IMR-90 (cell line): ENCODE results near the gene FAM236A. TPM values are rescaled to one million over a fixed set of nuclear protein-coding genes. Genes with fewer than 3 reads are reported as not detected.
A peak's percentile ranks its signal among the peaks of the same experiment; 100 is the strongest.
"Not testable (repeated sequence)": the region's sequence is repeated elsewhere in the genome, so short reads cannot be mapped to it uniquely, and the experiment has no call there.

Experiments used
- ATAC-seq: fragments of 200-7000 bp; cut with Tn5 transposase; 2 replicates; pipeline ENCODE4 v1.9.1; 2020; ENCODE audit warnings: low read depth, mild to moderate bottlenecking, moderate library complexity
- BruUV-seq: library from RNA; stranded (reverse); fragments of 400-500 nt; replicated peaks from 2 replicates; lab custom pipeline; 2021; lab: Mats Ljungman, UMichigan
- CTCF ChIA-PET: fragments of 300-600 bp; formaldehyde crosslinking; extraction: SDS; loops from one replicate; lab custom pipeline; 2021; ENCODE audit warnings: antibody characterized with exemption; lab: Yijun Ruan, JAX
- POLR2A ChIA-PET: fragments of 300-600 bp; sonication (Branson Sonifier 250); formaldehyde crosslinking; loops from one replicate; lab custom pipeline; 2022; ENCODE audit warnings: antibody characterized with exemption; ENCODE audit not compliant: unreplicated experiment; lab: Charles Lee
- DNase-seq: peaks from one replicate; pipeline ENCODE4 v3.0.0; 2013
- H2AFZ ChIP-seq: replicated peaks from 2 replicates; pipeline ENCODE3; 2013; ENCODE audit warnings: low read length, mild to moderate bottlenecking; ENCODE audit not compliant: poor library complexity
- H2AK5ac ChIP-seq: 2 replicates; pipeline ENCODE4 v1.6.1; 2013; ENCODE audit warnings: low read depth, low read length, inconsistent platforms
- H2AK9ac ChIP-seq: replicated peaks from 2 replicates; pipeline ENCODE3; 2013; ENCODE audit warnings: mild to moderate bottlenecking, low read depth, low read length, moderate library complexity; ENCODE audit not compliant: poor library complexity
- H2BK120ac ChIP-seq: 2 replicates; pipeline ENCODE4 v1.6.1; 2013; ENCODE audit warnings: low read depth, low read length, inconsistent platforms
- H2BK15ac ChIP-seq: 3 replicates; pipeline ENCODE4 v1.6.1; 2013; ENCODE audit warnings: low read depth, low read length, inconsistent platforms
- H2BK20ac ChIP-seq: 2 replicates; pipeline ENCODE4 v1.6.1; 2013; ENCODE audit warnings: low read depth, mild to moderate bottlenecking, inconsistent platforms, low read length, moderate library complexity
- H2BK5ac ChIP-seq: 2 replicates; pipeline ENCODE4 v1.6.1; 2013; ENCODE audit warnings: mild to moderate bottlenecking, low read depth, low read length, inconsistent platforms; ENCODE audit not compliant: poor library complexity, severe bottlenecking
- H3K14ac ChIP-seq: replicated peaks from 2 replicates; pipeline ENCODE4 v1.6.1; 2013; ENCODE audit warnings: low read depth, low read length, inconsistent platforms
- H3K18ac ChIP-seq: 2 replicates; pipeline ENCODE4 v1.6.1; 2013; ENCODE audit warnings: low read depth, low read length, control low read depth
- H3K23ac ChIP-seq: 2 replicates; pipeline ENCODE4 v1.6.1; 2013; ENCODE audit warnings: low read depth, low read length, inconsistent platforms
- H3K27ac ChIP-seq: 2 replicates; pipeline ENCODE4 v1.5.1; 2013; ENCODE audit warnings: mild to moderate bottlenecking, control low read depth, low read length; ENCODE audit not compliant: insufficient read depth
- H3K27me3 ChIP-seq: 2 replicates; pipeline ENCODE4 v1.6.1; 2013; ENCODE audit warnings: low read length; ENCODE audit not compliant: control insufficient read depth, insufficient read depth
- H3K36me3 ChIP-seq: 2 replicates; pipeline ENCODE4 v1.6.1; 2013; ENCODE audit warnings: low read length, mixed read lengths; ENCODE audit not compliant: control insufficient read depth, insufficient read depth
- H3K4ac ChIP-seq: 2 replicates; pipeline ENCODE4 v1.6.1; 2013; ENCODE audit warnings: low read depth, low read length, inconsistent platforms
- H3K4me1 ChIP-seq: 2 replicates; pipeline ENCODE4 v1.6.1; 2013; ENCODE audit warnings: low read length, mixed read lengths; ENCODE audit not compliant: control insufficient read depth, insufficient read depth
- H3K4me2 ChIP-seq: 2 replicates; pipeline ENCODE4 v1.6.1; 2013; ENCODE audit warnings: low read depth, mild to moderate bottlenecking, control low read depth, low read length, moderate library complexity
- H3K4me3 ChIP-seq: 2 replicates; pipeline ENCODE4 v1.5.1; 2013; ENCODE audit warnings: low read depth, mild to moderate bottlenecking, control low read depth, low read length, moderate library complexity; ENCODE audit not compliant: insufficient read depth
- H3K56ac ChIP-seq: 2 replicates; pipeline ENCODE4 v1.6.1; 2013; ENCODE audit warnings: low read length, inconsistent platforms; ENCODE audit not compliant: insufficient read depth; ENCODE audit errors: extremely low read depth
- H3K79me1 ChIP-seq, 2 experiments: 2 replicates each; pipeline ENCODE4 v1.6.1; 2013; ENCODE audit warnings: low read length in 2 of 2, inconsistent platforms in 1 of 2, low read depth in 1 of 2
- H3K9ac ChIP-seq: 2 replicates; pipeline ENCODE4 v1.6.1; 2013; ENCODE audit warnings: low read depth, low read length, control low read depth
- H3K9me1 ChIP-seq: 2 replicates; pipeline ENCODE4 v1.6.1; 2013; ENCODE audit warnings: low read length, inconsistent platforms; ENCODE audit not compliant: insufficient read depth
- H3K9me3 ChIP-seq: 2 replicates; pipeline ENCODE4 v1.6.1; 2013; ENCODE audit warnings: low read length; ENCODE audit not compliant: control insufficient read depth, insufficient read depth
- H4K20me1 ChIP-seq: 2 replicates; pipeline ENCODE4 v1.6.1; 2013; ENCODE audit warnings: low read length, inconsistent platforms; ENCODE audit not compliant: insufficient read depth
- H4K5ac ChIP-seq: 2 replicates; pipeline ENCODE4 v1.6.1; 2013; ENCODE audit warnings: mild to moderate bottlenecking, low read depth, low read length, control low read depth
- H4K8ac ChIP-seq, 2 experiments: 2 replicates each; pipeline ENCODE4 v1.6.1; 2013; ENCODE audit warnings: low read depth in 2 of 2, low read length in 2 of 2, control low read depth in 1 of 2, inconsistent platforms in 1 of 2
- H4K91ac ChIP-seq: 2 replicates; pipeline ENCODE4 v1.6.1; 2013; ENCODE audit warnings: low read depth, low read length, inconsistent platforms; ENCODE audit not compliant: insufficient read depth
- WGBS, 2 experiments: methylation state at CpG; one replicate each; pipeline versions ENCODE4 v1.1.5 to v1.1.7; 2013; ENCODE audit warnings: missing lambda C conversion rate in 2 of 2; ENCODE audit not compliant: insufficient read length in 1 of 2; ENCODE audit errors: extremely low coverage in 2 of 2; 5-methylcytosine and 5-hydroxymethylcytosine counted together
- dilution Hi-C: fragments of 300-500 bp; cut with HindIII; formaldehyde crosslinking; loops from one replicate; pipeline ENCODE4 v1.14.3; 2018; ENCODE audit warnings: low sequenced_read_pairs; ENCODE audit not compliant: unreplicated experiment
- in situ Hi-C: fragments of 300-500 bp; cut with MboI; formaldehyde crosslinking; loops from 3 replicates; pipeline ENCODE4 v1.14.3; 2019; ENCODE audit warnings: low sequenced_read_pairs, inconsistent platforms, mixed read lengths
- intact Hi-C: fragments of 100-400 bp; cut with micrococcal nuclease; formaldehyde crosslinking; loops from 2 replicates; pipeline ENCODE4 v1.10.0; 2022
- polyA plus RNA-seq, 3 experiments: library from polyadenylated mRNA; depleted of rRNA; stranded (reverse); fragments of >200 nt; gene quantifications; 2 replicates each; pipeline ENCODE4 v1.2.3, GENCODE V29; 2012; ENCODE audit warnings: low replicate concordance in 1 of 3
- total RNA-seq: library from RNA; depleted of rRNA; stranded (reverse); fragments of >200 nt; gene quantifications from 2 replicates; pipeline ENCODE4 v1.2.3, GENCODE V29; 2012

The FAM236A gene
- total and polyA plus RNA-seq, 2 of the 4 experiments (the other 2 are of a cell fraction) = not detected

GRCh38 chrX:72943035-72943818, 5.2 kb downstream of the FAM236A start:
- ATAC-seq, H2BK15ac ChIP-seq, H2AFZ ChIP-seq, H3K23ac ChIP-seq, H3K79me1 ChIP-seq, H4K8ac ChIP-seq, dilution Hi-C loops, BruUV-seq, H3K4me2 ChIP-seq, POLR2A ChIA-PET, H3K27me3 ChIP-seq, H3K9ac ChIP-seq, H3K27ac ChIP-seq, H3K4me3 ChIP-seq, H4K91ac ChIP-seq, H3K4me1 ChIP-seq, intact Hi-C loops, H3K14ac ChIP-seq, H3K4ac ChIP-seq, H3K36me3 ChIP-seq, H4K5ac ChIP-seq, H3K18ac ChIP-seq, H3K9me3 ChIP-seq, H3K56ac ChIP-seq, H2BK20ac ChIP-seq, H4K20me1 ChIP-seq, in situ Hi-C loops, H2AK5ac ChIP-seq, H3K9me1 ChIP-seq, H2AK9ac ChIP-seq, H2BK120ac ChIP-seq, DNase-seq, CTCF ChIA-PET, H2BK5ac ChIP-seq: not testable (repeated sequence)
- no CpG with 5 or more reads among the region's 44 CpGs for WGBS, 2 experiments

- H2BK120ac ChIP-seq, H3K27ac ChIP-seq, H3K9me3 ChIP-seq, H2BK20ac ChIP-seq, H4K8ac ChIP-seq, dilution Hi-C loops, H2BK15ac ChIP-seq, H3K4me3 ChIP-seq, intact Hi-C loops, H3K14ac ChIP-seq, DNase-seq, in situ Hi-C loops, H2AK9ac ChIP-seq, H3K56ac ChIP-seq, H3K36me3 ChIP-seq, CTCF ChIA-PET, H3K27me3 ChIP-seq, H3K4ac ChIP-seq, H4K20me1 ChIP-seq, H2AK5ac ChIP-seq, H3K79me1 ChIP-seq, H4K5ac ChIP-seq, H3K18ac ChIP-seq, H2AFZ ChIP-seq, H3K23ac ChIP-seq, H2BK5ac ChIP-seq, H3K9me1 ChIP-seq, H3K4me2 ChIP-seq, H3K4me1 ChIP-seq, BruUV-seq, POLR2A ChIA-PET, H3K9ac ChIP-seq, H4K91ac ChIP-seq: not testable (repeated sequence)
- no CpG with 5 or more reads among the region's 15 CpGs for WGBS, 2 experiments
- ATAC-seq = peak; percentile 46; the same call in 1 of the 2 replicates
These were observed 5.8 kb downstream of the FAM236A start, which contains the start of gene DMRTC1 for GRCh38 chrX:72943819-72944169. Gene DMRTC1 (minus strand): TSS chrX:72943837. CDS start chrX:72875694, 68,143 bp downstream.
